Endothelial cell of umbilical vein (primary cell): ENCODE measurements around the gene YAP1. TPM values are rescaled to one million over a fixed set of nuclear protein-coding genes. Genes with fewer than 3 reads are reported as not detected.
A peak's percentile ranks its signal among the peaks of the same experiment; 100 is the strongest.

Experiments
- BruUV-seq: library from RNA; stranded (reverse); fragments of 400-500 nt; replicated peaks from 2 replicates; lab custom pipeline; 2021; lab: Mats Ljungman, UMichigan
- CTCF ChIA-PET: fragments of 300-600, 350-600 bp; sonication (Branson Sonifier 250); formaldehyde crosslinking; loops from one replicate; lab custom pipeline; 2021; ENCODE audit warnings: antibody characterized with exemption, inconsistent platforms; lab: Charles Lee
- POLR2A ChIA-PET: fragments of 300-600, 350-600 bp; sonication (Branson Sonifier 250); formaldehyde crosslinking; loops from one replicate; lab custom pipeline; 2021; ENCODE audit warnings: antibody characterized with exemption, inconsistent platforms; lab: Charles Lee
- DNase-seq: peaks from one replicate; pipeline ENCODE4 v3.0.0-alpha.2; 2011; ENCODE audit warnings: low read depth, low spot score
- FAIRE-seq: peaks from 2 replicates; lab custom pipeline; 2011; peaks lifted over from hg19 to GRCh38; lab: Jason Lieb, UNC
- H2AFZ ChIP-seq: 2 replicates; pipeline ENCODE4 v1.6.0; 2012; ENCODE audit warnings: low read depth, low read length, control low read depth, inconsistent platforms
- H3K27ac ChIP-seq: 2 replicates; pipeline ENCODE4 v1.5.1; 2011; ENCODE audit warnings: low read depth, mild to moderate bottlenecking, control low read depth, low read length, moderate library complexity; ENCODE audit not compliant: insufficient read depth
- H3K27me3 ChIP-seq, 2 experiments: 2 replicates each; pipeline versions ENCODE4 v1.6.0 to v1.6.1; 2011; ENCODE audit warnings: low read length in 2 of 2, mixed read lengths in 1 of 2; ENCODE audit not compliant: control insufficient read depth in 2 of 2, insufficient read depth in 2 of 2
- H3K36me3 ChIP-seq, 2 experiments: 2 replicates in 1 of 2; 3 replicates in 1 of 2; pipeline ENCODE4 v1.5.1; 2011; ENCODE audit warnings: low read length in 2 of 2, mild to moderate bottlenecking in 1 of 2, moderate library complexity in 1 of 2; ENCODE audit not compliant: control insufficient read depth in 2 of 2, insufficient read depth in 2 of 2; ENCODE audit errors: extremely low read depth in 1 of 2
- H3K4me1 ChIP-seq: 3 replicates; pipeline ENCODE4 v1.5.1; 2011; ENCODE audit warnings: mild to moderate bottlenecking, low read length; ENCODE audit not compliant: control insufficient read depth, insufficient read depth; ENCODE audit errors: extremely low read depth
- H3K4me2 ChIP-seq: 2 replicates; pipeline ENCODE4 v1.6.1; 2011; ENCODE audit warnings: low read length, control low read depth, mixed read lengths; ENCODE audit not compliant: insufficient read depth
- H3K4me3 ChIP-seq, 3 experiments: fragments of 200-600 bp in 1 of 3; sonication (generic), shearing (Covaris generic) in 1 of 3; replicated peaks in 1 of 3; 2 replicates each; pipeline ENCODE4 v1.5.1; 2011 to 2016; ENCODE audit warnings: control low read depth in 3 of 3, low read length in 3 of 3, mild to moderate bottlenecking in 2 of 3, inconsistent platforms in 1 of 3, low read depth in 1 of 3, moderate library complexity in 1 of 3; ENCODE audit not compliant: insufficient read depth in 1 of 3
- H3K79me2 ChIP-seq: 2 replicates; pipeline ENCODE4 v1.6.0; 2012; ENCODE audit warnings: low read length, inconsistent platforms; ENCODE audit not compliant: control insufficient read depth, insufficient read depth
- H3K9ac ChIP-seq: replicated peaks from 2 replicates; pipeline ENCODE3; 2011; ENCODE audit warnings: low read length, control low read depth; ENCODE audit not compliant: insufficient read depth; ENCODE audit errors: extremely low read depth
- H3K9me1 ChIP-seq: replicated peaks from 3 replicates; pipeline ENCODE4 v1.6.0; 2011; ENCODE audit warnings: mild to moderate bottlenecking, low read length; ENCODE audit not compliant: control insufficient read depth, insufficient read depth; ENCODE audit errors: extremely low read depth
- H3K9me3 ChIP-seq: replicated peaks from 2 replicates; pipeline ENCODE4 v1.5.1; 2012; ENCODE audit warnings: low read length, inconsistent platforms; ENCODE audit not compliant: control insufficient read depth, insufficient read depth
- H4K20me1 ChIP-seq: replicated peaks from 2 replicates; pipeline ENCODE3; 2011; ENCODE audit warnings: mild to moderate bottlenecking, low read length; ENCODE audit not compliant: control insufficient read depth, insufficient read depth; ENCODE audit errors: extremely low read depth
- CTCF ChIP-seq, 2 donors: IDR thresholded peaks; 1 replicate in 1 of 2; 2 replicates in 1 of 2; pipeline ENCODE4 v1.5.1; 2011; ENCODE audit warnings: low read length in 2 of 2, mild to moderate bottlenecking in 2 of 2, moderate library complexity in 2 of 2, control low read depth in 1 of 2, inconsistent platforms in 1 of 2, low read depth in 1 of 2; ENCODE audit not compliant: insufficient read depth in 1 of 2; ENCODE audit errors: extremely low read depth in 1 of 2
- EZH2 ChIP-seq: IDR thresholded peaks from 2 replicates; pipeline ENCODE4 v1.6.1; 2012; ENCODE audit warnings: borderline replicate concordance, low read depth, mild to moderate bottlenecking, moderate library complexity, low read length, inconsistent platforms; ENCODE audit not compliant: severe bottlenecking
- FOS ChIP-seq: IDR thresholded peaks from 2 replicates; pipeline ENCODE4 v1.6.1; 2011; ENCODE audit warnings: mild to moderate bottlenecking, low read length, moderate library complexity, borderline replicate concordance; ENCODE audit not compliant: insufficient read depth
- GATA2 ChIP-seq: IDR thresholded peaks from 2 replicates; pipeline ENCODE4 v1.7.0; 2011; ENCODE audit warnings: low read depth, mild to moderate bottlenecking, moderate library complexity, mixed read lengths, low read length; ENCODE audit not compliant: insufficient read length, insufficient read depth
- JUN ChIP-seq: IDR thresholded peaks from 2 replicates; pipeline ENCODE4 v1.6.1; 2011; ENCODE audit warnings: borderline replicate concordance, low read depth; ENCODE audit not compliant: insufficient read length, insufficient read depth
- MAX ChIP-seq: IDR thresholded peaks from 2 replicates; pipeline ENCODE4 v1.6.1; 2011; ENCODE audit not compliant: insufficient read depth, insufficient read length
- MYC ChIP-seq: IDR thresholded peaks from one replicate; pipeline ENCODE4 v1.6.1; 2011; ENCODE audit warnings: mild to moderate bottlenecking, low read depth, low read length
- POLR2A ChIP-seq: IDR thresholded peaks from 2 replicates; pipeline ENCODE4 v1.6.1; 2012; ENCODE audit warnings: low read depth, mild to moderate bottlenecking, control low read depth, low read length
- POLR2AphosphoS5 ChIP-seq: IDR thresholded peaks from 2 replicates; pipeline ENCODE4 v1.6.1; 2012; ENCODE audit warnings: low read depth, mild to moderate bottlenecking, control low read depth, low read length, moderate library complexity; ENCODE audit not compliant: insufficient read depth
- dilution Hi-C: fragments of 300-500 bp; cut with MboI; formaldehyde crosslinking; loops from one replicate; pipeline ENCODE4 v1.15.0; 2019; ENCODE audit warnings: low sequenced_read_pairs; ENCODE audit not compliant: extremely low pct_ligation_motif_present
- intact Hi-C: fragments of 100-400 bp; cut with micrococcal nuclease; formaldehyde crosslinking; loops from one replicate; pipeline ENCODE4 v1.10.0; 2022
- polyA plus RNA-seq, 4 experiments: library from polyadenylated mRNA; depleted of rRNA in 3 of 4; stranded (reverse) in 3 of 4; unstranded in 1 of 4; fragments of >200 nt; gene quantifications; 2 replicates each; pipeline versions ENCODE4 v1.2.1 to v1.2.3, GENCODE V29; 2011 to 2012; ENCODE audit warnings: missing spikeins in 1 of 4
- total RNA-seq: library from RNA; stranded (reverse); gene quantifications from 2 replicates; pipeline ENCODE4 v1.2.3, GENCODE V29; 2021

Gene YAP1
- total and polyA plus RNA-seq, 2 donors (not counting 3 experiments of a cell fraction or from before 2014, with no cell fraction given) = 32.6 to 48.9 TPM

- H3K4me1 ChIP-seq = peaks cover 24% of the 10 kb centered on the region
- intact Hi-C loops = loop anchor here (1.0 to 10.0 kb wide), 6 partner anchors 43 to 361 kb away; partner anchors contain the start of gene YAP1
- no peaks in the 10 kb centered on the region for H4K20me1 ChIP-seq
- TF ChIP-seq JUN (no peak), EZH2 (no peak), POLR2AphosphoS5 (peak; percentile 72), POLR2A (peak; percentile 40), MAX (peak; percentile 45), MYC (peak; percentile 73), CTCF (IDR thresholded peaks at IDR 0.05; ENCODE audit: extremely low read depth in 1 of 2, insufficient read depth in 1 of 2, low read depth in 1 of 2, low read length in 2 of 2) (no peak), GATA2 (peak; percentile 63), FOS (peak; percentile 80)
- H3K27me3 ChIP-seq = no peaks in the 10 kb centered on the region
- no TSS peak for BruUV-seq
- peak overlapping the region; percentile 9 for H2AFZ ChIP-seq
- peak; percentile 87 for FAIRE-seq
- peak overlapping the region; percentile 54 for H3K27ac ChIP-seq
- POLR2A ChIA-PET = interaction anchor here (0.7 to 1.9 kb wide), 2 partner anchors 9 to 220 kb away, joined by 3 to 5 read pairs; no protein-coding TSS in a partner anchor
- H3K9me1 ChIP-seq = no peaks in the 10 kb centered on the region
- H3K36me3 ChIP-seq = peaks cover 0 to 5% of the 10 kb centered on the region in 2 experiments
- H3K9ac ChIP-seq = peak overlapping the region; percentile 35
- DNase-seq = peak; percentile 87
- no peaks in the 10 kb centered on the region for H3K79me2 ChIP-seq
- H3K4me3 ChIP-seq = no peak overlapping the region
- CTCF ChIA-PET = interaction anchor here (0.7 to 2.1 kb wide), 7 partner anchors 8 to 165 kb away, joined by 3 to 8 read pairs (median 5); no protein-coding TSS in a partner anchor
- peak overlapping the region; percentile 58 for H3K4me2 ChIP-seq
- H3K9me3 ChIP-seq = no peaks in the 10 kb centered on the region
- dilution Hi-C loops = no loop called here
Measured at GRCh38 chr11:102225689-102226568, 115.7 kb downstream of the YAP1 start.
